B cell (primary cell): ENCODE results near the gene NTM. TPM values are rescaled to one million over a fixed set of nuclear protein-coding genes. Genes with fewer than 3 reads are reported as not detected.

ENCODE experiments used
- ATAC-seq: fragments of 200-7000 bp; cut with Tn5 transposase; one replicate; pipeline ENCODE4 v1.10.0; 2021; ENCODE audit warnings: low read depth, mild to moderate bottlenecking, moderate number of reproducible peaks, moderate library complexity
- CTCF ChIA-PET: fragments of 350-600 bp; sonication (Branson Sonifier 250); formaldehyde crosslinking; loops from one replicate; lab custom pipeline; 2021; ENCODE audit warnings: antibody characterized with exemption, inconsistent platforms; lab: Charles Lee
- POLR2A ChIA-PET: fragments of 350-600 bp; sonication (Branson Sonifier 250); formaldehyde crosslinking; loops from one replicate; lab custom pipeline; 2021; ENCODE audit warnings: antibody characterized with exemption; lab: Charles Lee
- DNase-seq: peaks from one replicate; pipeline ENCODE4 v3.0.0; 2013
- H2AFZ ChIP-seq: 2 replicates; pipeline ENCODE4 v1.6.1; 2012; ENCODE audit warnings: mild to moderate bottlenecking, low read depth, low read length; ENCODE audit not compliant: insufficient read depth, poor library complexity, severe bottlenecking
- H3K27ac ChIP-seq, 2 donors: 1 replicate in 1 of 2; 2 replicates in 1 of 2; pipeline ENCODE4 v1.5.1; 2012 to 2013; ENCODE audit warnings: low read length in 2 of 2, mild to moderate bottlenecking in 2 of 2, moderate library complexity in 1 of 2
- H3K27me3 ChIP-seq, 4 experiments: fragments of 200-600 bp in 1 of 4; sonication (generic) in 1 of 4; replicated peaks in 1 of 4; 1 replicate in 2 of 4; 2 replicates in 2 of 4; pipeline versions ENCODE4 v1.6.1 to v1.7.0; 2013 to 2016; ENCODE audit warnings: low read length in 3 of 4, mild to moderate bottlenecking in 2 of 4, mixed read lengths in 1 of 4, moderate library complexity in 1 of 4; ENCODE audit not compliant: insufficient read depth in 4 of 4, control insufficient read depth in 3 of 4; ENCODE audit errors: control extremely low read depth in 1 of 4
- H3K36me3 ChIP-seq, 2 experiments: replicated peaks in 1 of 2; 1 replicate in 1 of 2; 2 replicates in 1 of 2; pipeline versions ENCODE4 v1.6.1 to v1.7.1; 2013; ENCODE audit warnings: low read length in 1 of 2; ENCODE audit not compliant: insufficient read depth in 2 of 2, control insufficient read depth in 1 of 2; ENCODE audit errors: control extremely low read depth in 1 of 2, extremely low read depth in 1 of 2
- H3K4me1 ChIP-seq, 2 donors: fragments of 200-600 bp in 1 of 2; sonication (generic) in 1 of 2; 1 replicate in 1 of 2; 2 replicates in 1 of 2; pipeline versions ENCODE4 v1.5.1 to v1.6.1; 2013 to 2017; ENCODE audit warnings: low read length in 2 of 2; ENCODE audit not compliant: control insufficient read depth in 2 of 2, insufficient read depth in 2 of 2
- H3K4me2 ChIP-seq: replicated peaks from 2 replicates; pipeline ENCODE3; 2012; ENCODE audit warnings: mild to moderate bottlenecking, low read depth, low read length; ENCODE audit not compliant: poor library complexity, severe bottlenecking
- H3K4me3 ChIP-seq, 5 experiments: fragments of 200-600 bp in 1 of 5; sonication (generic) in 1 of 5; 1 replicate in 3 of 5; 2 replicates in 2 of 5; pipeline versions ENCODE4 v1.5.1 to v1.7.0; 2011 to 2016; ENCODE audit warnings: low read length in 4 of 5, mild to moderate bottlenecking in 4 of 5, low read depth in 2 of 5, control low read depth in 1 of 5, moderate library complexity in 1 of 5; ENCODE audit not compliant: insufficient read depth in 1 of 5; ENCODE audit errors: control extremely low read depth in 1 of 5, extremely low read depth in 1 of 5
- H3K79me2 ChIP-seq: fragments of 200-600 bp; sonication (generic); one replicate; pipeline ENCODE4 v1.6.0; 2016; ENCODE audit warnings: low read length; ENCODE audit not compliant: control insufficient read depth, insufficient read depth
- H3K9ac ChIP-seq: fragments of 200-600 bp; sonication (generic); 2 replicates; pipeline ENCODE4 v1.6.1; 2017; ENCODE audit warnings: mild to moderate bottlenecking, low read length, moderate library complexity
- H3K9me3 ChIP-seq, 3 donors: one replicate each; pipeline versions ENCODE4 v1.6.1 to v1.7.1; 2013; ENCODE audit warnings: low read length in 2 of 3; ENCODE audit not compliant: control insufficient read depth in 2 of 3, insufficient read depth in 1 of 3; ENCODE audit errors: control extremely low read depth in 1 of 3
- H4K20me1 ChIP-seq: 2 replicates; pipeline ENCODE4 v1.6.0; 2012; ENCODE audit warnings: mild to moderate bottlenecking, low read length; ENCODE audit not compliant: insufficient read depth, control insufficient read depth, poor library complexity, severe bottlenecking
- H3K27ac Mint-ChIP-seq: one replicate; pipeline ENCODE4 v1.8.0; 2021; ENCODE audit warnings: mixed read lengths
- H3K27me3 Mint-ChIP-seq: one replicate; pipeline ENCODE4 v1.8.0; 2021; ENCODE audit warnings: mixed read lengths
- H3K4me1 Mint-ChIP-seq: one replicate; pipeline ENCODE4 v1.8.0; 2021; ENCODE audit warnings: mixed read lengths
- H3K4me3 Mint-ChIP-seq: one replicate; pipeline ENCODE4 v1.8.0; 2021; ENCODE audit warnings: mixed read lengths
- H3K9me3 Mint-ChIP-seq: one replicate; pipeline ENCODE4 v1.8.0; 2022; ENCODE audit warnings: mixed read lengths; ENCODE audit not compliant: insufficient read depth
- EZH2 ChIP-seq: IDR thresholded peaks from 2 replicates; pipeline ENCODE4 v1.6.1; 2012; ENCODE audit warnings: borderline replicate concordance, low read depth, mild to moderate bottlenecking, moderate library complexity, low read length; ENCODE audit not compliant: insufficient read depth, poor library complexity, severe bottlenecking
- WGBS: methylation state at CpG from one replicate; pipeline ENCODE4 v1.1.5; 2013; ENCODE audit warnings: missing lambda C conversion rate; ENCODE audit not compliant: insufficient coverage; 5-methylcytosine and 5-hydroxymethylcytosine counted together
- intact Hi-C: fragments of 100-400 bp; cut with micrococcal nuclease; formaldehyde crosslinking; loops from one replicate; pipeline ENCODE4 v1.10.0; 2022
- polyA plus RNA-seq: library from polyadenylated mRNA; depleted of rRNA; stranded (reverse); fragments of >200 nt; gene quantifications from 2 replicates; pipeline ENCODE4 v1.2.3, GENCODE V29; 2012
- total RNA-seq, 2 donors: library from RNA; stranded (reverse); fragments of 120-200 nt in 1 of 2; gene quantifications; 1 replicate in 1 of 2; 2 replicates in 1 of 2; pipeline versions ENCODE4 v1.2.3 to v1.2.4, GENCODE V29; 2013 to 2022
- TF ChIP-seq, protein P1 (sequence below): fragments of 200-600 bp; IDR thresholded peaks from one replicate; pipeline ENCODE4 v1.8.0; 2022; ENCODE audit warnings: antibody characterized with exemption, mild to moderate bottlenecking

NTM gene
- total and polyA plus RNA-seq, 2 donors (not counting 1 experiment from before 2014, with no cell fraction given) = not detected

GRCh38 chr11:131583938-131584337, 213.5 kb downstream of the NTM start:
- 67% methylated on average over 6 of the region's 6 CpGs for WGBS
- Histone ChIP-seq H3K27ac (no peak overlapping the region), H3K9ac (no peak overlapping the region), H3K36me3 (no peaks in the 10 kb centered on the region), H3K4me2 (no peak overlapping the region), H2AFZ (no peak overlapping the region), H3K27me3 (no peaks in the 10 kb centered on the region), H3K79me2 (no peaks in the 10 kb centered on the region), H4K20me1 (no peaks in the 10 kb centered on the region), H3K4me1 (no peaks in the 10 kb centered on the region), H3K4me3 (no peak overlapping the region), H3K9me3 (peaks cover 0 to 7% (median 0%) of the 10 kb centered on the region in 3 donors)
- CTCF ChIA-PET = no interaction called here
- no peak for TF ChIP-seq EZH2
- TF ChIP-seq, protein P1, sequence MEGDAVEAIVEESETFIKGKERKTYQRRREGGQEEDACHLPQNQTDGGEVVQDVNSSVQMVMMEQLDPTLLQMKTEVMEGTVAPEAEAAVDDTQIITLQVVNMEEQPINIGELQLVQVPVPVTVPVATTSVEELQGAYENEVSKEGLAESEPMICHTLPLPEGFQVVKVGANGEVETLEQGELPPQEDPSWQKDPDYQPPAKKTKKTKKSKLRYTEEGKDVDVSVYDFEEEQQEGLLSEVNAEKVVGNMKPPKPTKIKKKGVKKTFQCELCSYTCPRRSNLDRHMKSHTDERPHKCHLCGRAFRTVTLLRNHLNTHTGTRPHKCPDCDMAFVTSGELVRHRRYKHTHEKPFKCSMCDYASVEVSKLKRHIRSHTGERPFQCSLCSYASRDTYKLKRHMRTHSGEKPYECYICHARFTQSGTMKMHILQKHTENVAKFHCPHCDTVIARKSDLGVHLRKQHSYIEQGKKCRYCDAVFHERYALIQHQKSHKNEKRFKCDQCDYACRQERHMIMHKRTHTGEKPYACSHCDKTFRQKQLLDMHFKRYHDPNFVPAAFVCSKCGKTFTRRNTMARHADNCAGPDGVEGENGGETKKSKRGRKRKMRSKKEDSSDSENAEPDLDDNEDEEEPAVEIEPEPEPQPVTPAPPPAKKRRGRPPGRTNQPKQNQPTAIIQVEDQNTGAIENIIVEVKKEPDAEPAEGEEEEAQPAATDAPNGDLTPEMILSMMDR = no peak
- H3K4me3 Mint-ChIP-seq = no peak overlapping the region
- H3K4me1 Mint-ChIP-seq = no peaks in the 10 kb centered on the region
- H3K27ac Mint-ChIP-seq = no peak overlapping the region
- peaks cover 3% of the 10 kb centered on the region for H3K27me3 Mint-ChIP-seq
- peaks cover 2% of the 10 kb centered on the region for H3K9me3 Mint-ChIP-seq
- ATAC-seq = no peak
- POLR2A ChIA-PET = no interaction called here
- DNase-seq = no peak
- intact Hi-C loops = no loop called here

DNA sequence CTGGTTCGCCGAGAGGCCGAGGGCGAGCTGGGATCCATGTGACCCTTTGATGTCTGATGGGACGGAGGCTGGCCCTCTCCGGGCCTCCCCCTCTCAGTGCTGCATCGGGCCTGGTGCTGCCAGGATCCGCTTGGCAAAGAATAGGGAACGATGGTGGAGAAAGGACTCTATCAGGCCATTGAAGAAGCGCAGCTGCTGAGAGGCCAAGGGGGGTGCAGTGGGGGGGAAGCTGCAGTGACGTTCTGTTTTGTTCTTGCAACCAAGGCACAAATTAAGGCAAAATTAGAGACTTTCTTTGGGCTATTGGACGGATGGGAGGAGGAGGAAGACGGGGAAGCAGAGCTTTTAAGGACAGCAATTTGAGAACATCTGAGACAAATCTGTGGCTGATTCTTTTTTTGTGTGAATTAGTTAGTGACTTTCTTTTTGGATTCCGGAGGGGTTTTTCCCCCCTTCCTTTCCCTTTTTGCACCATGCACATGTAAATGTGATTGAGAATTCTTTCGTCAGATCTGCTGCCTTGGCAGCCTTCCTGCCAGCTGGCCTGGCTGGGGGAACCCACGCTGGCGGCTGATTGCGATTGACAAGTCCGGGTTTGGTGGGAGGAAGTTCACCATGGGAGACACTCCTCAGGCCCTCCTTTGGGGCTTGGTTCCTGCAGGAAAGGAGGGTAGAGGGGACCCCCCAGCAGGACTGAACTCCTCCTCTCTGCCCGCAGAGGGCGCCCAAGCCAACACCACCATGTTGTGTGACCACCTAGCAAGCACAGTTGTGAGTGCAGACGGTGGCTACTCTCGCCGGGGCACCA, 214.6 kb downstream of the NTM start:
- WGBS = 52% methylated on average over 22 of the region's 24 CpGs
- no peaks in the 10 kb centered on the region for H3K79me2 ChIP-seq
- no peak overlapping the region for H3K4me3 Mint-ChIP-seq
- DNase-seq = no peak
- no peak overlapping the region for H2AFZ ChIP-seq
- H3K9me3 Mint-ChIP-seq = peaks cover 2% of the 10 kb centered on the region
- ChIA-PET POLR2A (no interaction called here), CTCF (no interaction called here)
- H3K4me1 ChIP-seq = no peaks in the 10 kb centered on the region
- H3K27ac Mint-ChIP-seq = no peak overlapping the region
- peaks cover 3% of the 10 kb centered on the region for H3K27me3 Mint-ChIP-seq
- no peaks in the 10 kb centered on the region for H3K27me3 ChIP-seq
- intact Hi-C loops = no loop called here
- TF ChIP-seq, protein P1 = no peak
- no peak for TF ChIP-seq EZH2
- no peaks in the 10 kb centered on the region for H3K4me1 Mint-ChIP-seq
- peaks cover 0 to 7% (median 0%) of the 10 kb centered on the region in 3 donors for H3K9me3 ChIP-seq
- H3K4me2 ChIP-seq = no peak overlapping the region
- no peak overlapping the region for H3K9ac ChIP-seq
- H3K36me3 ChIP-seq = no peaks in the 10 kb centered on the region
- no peak overlapping the region for H3K27ac ChIP-seq
- H3K4me3 ChIP-seq = no peak overlapping the region
- no peak for ATAC-seq
- H4K20me1 ChIP-seq = no peaks in the 10 kb centered on the region
